ENCODE data around the gene CNTNAP5. TPM values are rescaled to one million over a fixed set of nuclear protein-coding genes. Genes with fewer than 3 reads are reported as not detected.

The CNTNAP5 gene
- total and polyA plus RNA-seq, 2 of the 4 experiments (the other 2 are of a cell fraction): not detected

- CTCF ChIA-PET: no interaction called here
- Histone ChIP-seq H4K20me1 (ENCODE audit: insufficient read depth, low read length) (no peaks in the 10 kb centered on the region), H3K27ac (ENCODE audit: insufficient read depth, low read length) (no peak overlapping the region), H3K56ac (ENCODE audit: extremely low read depth, insufficient read depth, low read length) (no peak overlapping the region), H3K79me1 (ENCODE audit: low read depth in 1 of 2, low read length in 2 of 2) (no peaks in the 10 kb centered on the region), H3K9ac (ENCODE audit: low read depth, low read length) (no peak overlapping the region), H2BK120ac (ENCODE audit: low read depth, low read length) (no peak overlapping the region), H3K4me2 (ENCODE audit: low read depth, low read length) (no peak overlapping the region), H3K4me1 (ENCODE audit: control insufficient read depth, insufficient read depth, low read length) (no peaks in the 10 kb centered on the region), H3K27me3 (ENCODE audit: control insufficient read depth, insufficient read depth, low read length) (no peaks in the 10 kb centered on the region), H2BK20ac (ENCODE audit: low read depth, low read length) (no peak overlapping the region), H2BK15ac (ENCODE audit: low read depth, low read length) (no peak overlapping the region), H2AFZ (replicated peaks; ENCODE audit: low read length, poor library complexity) (no peak overlapping the region), H2AK9ac (replicated peaks; ENCODE audit: low read depth, low read length, poor library complexity) (no peak overlapping the region), H3K9me3 (ENCODE audit: control insufficient read depth, insufficient read depth, low read length) (no peaks in the 10 kb centered on the region), H2BK5ac (ENCODE audit: low read depth, low read length, poor library complexity, severe bottlenecking) (no peak overlapping the region), H4K8ac (ENCODE audit: low read depth in 2 of 2, low read length in 2 of 2) (no peak overlapping the region), H2AK5ac (ENCODE audit: low read depth, low read length) (no peak overlapping the region), H4K91ac (ENCODE audit: insufficient read depth, low read depth, low read length) (no peak overlapping the region), H3K36me3 (ENCODE audit: control insufficient read depth, insufficient read depth, low read length) (no peaks in the 10 kb centered on the region), H3K4me3 (ENCODE audit: insufficient read depth, low read depth, low read length) (no peak overlapping the region), H3K9me1 (ENCODE audit: insufficient read depth, low read length) (no peaks in the 10 kb centered on the region), H3K14ac (replicated peaks; ENCODE audit: low read depth, low read length) (no peak overlapping the region), H3K18ac (ENCODE audit: low read depth, low read length) (no peak overlapping the region), H4K5ac (ENCODE audit: low read depth, low read length) (no peak overlapping the region), H3K4ac (ENCODE audit: low read depth, low read length) (no peak overlapping the region), H3K23ac (ENCODE audit: low read depth, low read length) (no peak overlapping the region)
- BruUV-seq (replicated peaks): no TSS peak
- POLR2A ChIA-PET (ENCODE audit: unreplicated experiment): no interaction called here
- TF ChIP-seq CHD1 (IDR thresholded peaks at IDR 0.05; ENCODE audit: low read depth, low read length) (no peak), ELK1 (IDR thresholded peaks at IDR 0.05; ENCODE audit: borderline replicate concordance, low read depth, low read length) (no peak), POLR2A (IDR thresholded peaks at IDR 0.05; ENCODE audit: low read depth, low read length) (no peak), RAD21 (IDR thresholded peaks at IDR 0.05; ENCODE audit: low read length) (no peak), CEBPB (IDR thresholded peaks at IDR 0.05; ENCODE audit: low read depth, low read length) (no peak), NFE2L2 (IDR thresholded peaks at IDR 0.05; ENCODE audit: low read depth, low read length) (no peak), FOS (IDR thresholded peaks at IDR 0.05; ENCODE audit: low read depth, low read length) (no peak), RCOR1 (IDR thresholded peaks at IDR 0.05; ENCODE audit: insufficient replicate concordance, low read length) (no peak), USF2 (IDR thresholded peaks at IDR 0.05; ENCODE audit: low read depth, low read length) (no peak), CTCF (conservative IDR thresholded peaks at IDR 0.05; ENCODE audit: low read depth, low read length) (no peak)
- ATAC-seq (ENCODE audit: low read depth) (no peak), DNase-seq (no peak)
- in situ Hi-C loops (cut with MboI; ENCODE audit: low sequenced_read_pairs) (no loop called here), intact Hi-C loops (cut with micrococcal nuclease) (no loop called here), dilution Hi-C loops (cut with HindIII; ENCODE audit: low sequenced_read_pairs, unreplicated experiment) (no loop called here)
These were observed 700.1 kb downstream of the CNTNAP5 start for GRCh38 chr2:124725187-124725586.

All from IMR-90 (cell line).